C4-2B (cell line): ENCODE measurements around the gene QSOX2.

ENCODE experiments used
- H3K27ac ChIP-seq: fragments of 450-650 bp; 2 replicates; pipeline ENCODE4 v1.5.1; 2017
- ZFX ChIP-seq: fragments of 450-650 bp; IDR thresholded peaks from 2 replicates; pipeline ENCODE4 v1.6.1; 2017
- TF ChIP-seq, protein P1 (sequence below): fragments of 450-650 bp; conservative IDR thresholded peaks from 2 replicates; pipeline ENCODE4 v1.5.1; 2017; ENCODE audit warnings: mild to moderate bottlenecking

Gene QSOX2

GRCh38 chr9:136193127-136193890 lies 52.3 kb downstream of the QSOX2 start:
- H3K27ac ChIP-seq = no peak overlapping the region
- no peak for TF ChIP-seq ZFX

GRCh38 chr9:136192289-136193126 lies 53.1 kb downstream of the QSOX2 start:
- no peak overlapping the region for H3K27ac ChIP-seq
- TF ChIP-seq, protein P1, sequence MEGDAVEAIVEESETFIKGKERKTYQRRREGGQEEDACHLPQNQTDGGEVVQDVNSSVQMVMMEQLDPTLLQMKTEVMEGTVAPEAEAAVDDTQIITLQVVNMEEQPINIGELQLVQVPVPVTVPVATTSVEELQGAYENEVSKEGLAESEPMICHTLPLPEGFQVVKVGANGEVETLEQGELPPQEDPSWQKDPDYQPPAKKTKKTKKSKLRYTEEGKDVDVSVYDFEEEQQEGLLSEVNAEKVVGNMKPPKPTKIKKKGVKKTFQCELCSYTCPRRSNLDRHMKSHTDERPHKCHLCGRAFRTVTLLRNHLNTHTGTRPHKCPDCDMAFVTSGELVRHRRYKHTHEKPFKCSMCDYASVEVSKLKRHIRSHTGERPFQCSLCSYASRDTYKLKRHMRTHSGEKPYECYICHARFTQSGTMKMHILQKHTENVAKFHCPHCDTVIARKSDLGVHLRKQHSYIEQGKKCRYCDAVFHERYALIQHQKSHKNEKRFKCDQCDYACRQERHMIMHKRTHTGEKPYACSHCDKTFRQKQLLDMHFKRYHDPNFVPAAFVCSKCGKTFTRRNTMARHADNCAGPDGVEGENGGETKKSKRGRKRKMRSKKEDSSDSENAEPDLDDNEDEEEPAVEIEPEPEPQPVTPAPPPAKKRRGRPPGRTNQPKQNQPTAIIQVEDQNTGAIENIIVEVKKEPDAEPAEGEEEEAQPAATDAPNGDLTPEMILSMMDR = no peak

DNA sequence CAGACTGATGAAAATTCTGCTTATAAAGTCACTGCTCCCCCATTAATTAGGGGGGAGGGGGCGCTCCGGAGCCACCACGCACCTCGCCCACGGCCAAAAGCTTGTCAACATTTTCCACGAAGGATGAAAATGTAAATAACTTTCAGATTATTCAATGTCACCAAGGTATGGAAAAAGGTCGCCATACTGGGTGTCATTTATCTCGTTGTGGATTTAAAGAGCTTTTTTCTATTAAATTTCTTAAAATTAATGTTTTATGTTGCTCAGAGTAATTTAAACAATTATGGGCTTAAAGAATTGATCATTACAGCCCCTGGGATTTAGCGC lies 53.7 kb downstream of the QSOX2 start:
- H3K27ac ChIP-seq = no peak overlapping the region
- TF ChIP-seq, protein P1 = no peak
- TF ChIP-seq ZFX = no peak

GRCh38 chr9:136191099-136191959 lies 54.3 kb downstream of the QSOX2 start:
- no peak overlapping the region for H3K27ac ChIP-seq
- TF ChIP-seq, protein P1 = no peak
- no peak for TF ChIP-seq ZFX

GRCh38 chr9:136190656-136191055 lies 55.0 kb downstream of the QSOX2 start:
- no peak for TF ChIP-seq ZFX
- H3K27ac ChIP-seq = no peak overlapping the region

DNA sequence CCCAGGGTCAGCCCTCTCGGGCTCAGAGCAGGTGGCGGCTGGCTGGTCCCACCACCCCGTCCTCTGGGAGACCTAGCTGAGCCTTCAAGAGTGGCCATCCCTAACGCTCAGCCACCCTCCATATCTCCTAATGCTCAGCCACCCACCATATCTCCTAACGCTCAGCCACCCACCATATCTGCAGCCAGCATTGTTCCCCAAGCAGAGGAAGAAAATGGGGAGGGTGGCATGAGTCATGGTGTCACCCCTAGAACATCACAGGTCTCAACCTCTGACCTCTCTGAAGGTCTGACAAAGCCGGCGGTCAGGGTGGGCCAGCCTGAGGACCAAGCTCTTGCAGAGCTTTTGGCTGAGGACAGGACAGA lies 55.4 kb downstream of the QSOX2 start:
- H3K27ac ChIP-seq = no peak overlapping the region
- TF ChIP-seq, protein P1 = no peak
- TF ChIP-seq ZFX = no peak

GRCh38 chr9:136189394-136190236 lies 56.0 kb downstream of the QSOX2 start:
- H3K27ac ChIP-seq = no peak overlapping the region
- TF ChIP-seq, protein P1 = no peak
- no peak for TF ChIP-seq ZFX
